ENCODE data around the gene ADAMTSL2.

The ADAMTSL2 gene

GRCh38 chr9:133605856-133606707, 71.6 kb downstream of the ADAMTSL2 start:
- no peak for TF ChIP-seq SIN3A (IDR thresholded peaks at IDR 0.05; ENCODE audit: borderline replicate concordance, insufficient read depth, low read length)
- no peak for TF ChIP-seq REST (IDR thresholded peaks at IDR 0.05; ENCODE audit: insufficient read depth in 1 of 2, low read depth in 2 of 2, low read length in 2 of 2)
- TF ChIP-seq POLR2AphosphoS5 (IDR thresholded peaks at IDR 0.05; ENCODE audit: low read depth, low read length) = no peak
- no peak for TF ChIP-seq FOXP2 (optimal IDR thresholded peaks at IDR 0.05; ENCODE audit: borderline replicate concordance, extremely low read depth, extremely low read length, insufficient read depth)
- no peak for TF ChIP-seq TAF1 (IDR thresholded peaks at IDR 0.05; ENCODE audit: borderline replicate concordance, insufficient read depth, low read length)

DNA sequence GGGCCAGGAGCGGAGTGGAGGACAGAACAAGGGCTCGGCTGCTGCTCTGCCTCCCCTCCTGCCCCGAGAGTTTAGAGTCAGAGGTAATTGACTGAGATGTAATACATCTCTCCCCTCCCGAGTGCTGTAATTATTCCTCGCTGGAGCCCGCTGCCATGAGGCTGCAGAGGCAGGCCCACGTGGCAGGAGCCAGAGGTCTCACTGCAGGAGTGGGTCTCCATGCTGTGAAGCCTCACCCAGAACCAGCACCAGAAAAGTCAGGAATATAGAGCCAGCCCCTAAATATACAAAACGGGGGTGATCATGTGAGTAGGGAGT, 72.2 kb downstream of the ADAMTSL2 start:
- no peak for TF ChIP-seq TAF1 (IDR thresholded peaks at IDR 0.05; ENCODE audit: borderline replicate concordance, insufficient read depth, low read length)
- TF ChIP-seq REST (IDR thresholded peaks at IDR 0.05; ENCODE audit: insufficient read depth in 1 of 2, low read depth in 2 of 2, low read length in 2 of 2) = no peak
- TF ChIP-seq POLR2AphosphoS5 (IDR thresholded peaks at IDR 0.05; ENCODE audit: low read depth, low read length) = no peak
- TF ChIP-seq FOXP2 (optimal IDR thresholded peaks at IDR 0.05; ENCODE audit: borderline replicate concordance, extremely low read depth, extremely low read length, insufficient read depth) = no peak
- TF ChIP-seq SIN3A (IDR thresholded peaks at IDR 0.05; ENCODE audit: borderline replicate concordance, insufficient read depth, low read length) = no peak

- TF ChIP-seq TAF1 (IDR thresholded peaks at IDR 0.05; ENCODE audit: borderline replicate concordance, insufficient read depth, low read length) (no peak), FOXP2 (optimal IDR thresholded peaks at IDR 0.05; ENCODE audit: borderline replicate concordance, extremely low read depth, extremely low read length, insufficient read depth) (no peak), POLR2AphosphoS5 (IDR thresholded peaks at IDR 0.05; ENCODE audit: low read depth, low read length) (no peak), REST (IDR thresholded peaks at IDR 0.05; ENCODE audit: insufficient read depth in 1 of 2, low read depth in 2 of 2, low read length in 2 of 2) (no peak)
These were observed 72.9 kb downstream of the ADAMTSL2 start for GRCh38 chr9:133607381-133607780.

DNA sequence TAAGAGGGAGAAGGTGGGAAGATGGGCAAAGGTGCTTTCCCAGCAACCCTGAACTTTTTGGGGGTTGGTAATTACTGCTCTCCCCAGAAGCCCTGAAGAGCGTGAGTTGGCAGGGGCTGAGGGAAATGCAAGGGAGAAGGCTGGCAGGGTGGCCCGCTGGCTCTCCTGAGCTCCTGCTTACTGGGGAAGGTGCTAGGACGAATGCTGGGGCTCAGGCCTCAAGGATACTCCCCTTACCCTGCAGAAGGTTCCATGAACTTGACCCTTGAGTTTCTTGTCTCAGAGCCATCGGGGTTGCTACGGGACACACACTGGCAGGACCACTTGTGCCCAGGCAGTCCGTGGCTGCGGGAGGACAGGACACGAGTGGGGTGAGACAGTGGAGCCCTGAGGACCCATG, 73.5 kb downstream of the ADAMTSL2 start:
- TF ChIP-seq SIN3A (IDR thresholded peaks at IDR 0.05; ENCODE audit: borderline replicate concordance, insufficient read depth, low read length) (no peak), REST (IDR thresholded peaks at IDR 0.05; ENCODE audit: insufficient read depth in 1 of 2, low read depth in 2 of 2, low read length in 2 of 2) (no peak), TAF1 (IDR thresholded peaks at IDR 0.05; ENCODE audit: borderline replicate concordance, insufficient read depth, low read length) (no peak), FOXP2 (optimal IDR thresholded peaks at IDR 0.05; ENCODE audit: borderline replicate concordance, extremely low read depth, extremely low read length, insufficient read depth) (no peak), POLR2AphosphoS5 (IDR thresholded peaks at IDR 0.05; ENCODE audit: low read depth, low read length) (no peak)
